Measurements from ENCODE around the gene IL21R. TPM values are rescaled to one million over a fixed set of nuclear protein-coding genes. Genes with fewer than 3 reads are reported as not detected.

The IL21R gene
- total and polyA plus RNA-seq, 10 of the 15 experiments (the other 5 are each of a cell fraction or from before 2014, with no cell fraction given) = 5.3 to 138 (median 82.5) TPM

DNA sequence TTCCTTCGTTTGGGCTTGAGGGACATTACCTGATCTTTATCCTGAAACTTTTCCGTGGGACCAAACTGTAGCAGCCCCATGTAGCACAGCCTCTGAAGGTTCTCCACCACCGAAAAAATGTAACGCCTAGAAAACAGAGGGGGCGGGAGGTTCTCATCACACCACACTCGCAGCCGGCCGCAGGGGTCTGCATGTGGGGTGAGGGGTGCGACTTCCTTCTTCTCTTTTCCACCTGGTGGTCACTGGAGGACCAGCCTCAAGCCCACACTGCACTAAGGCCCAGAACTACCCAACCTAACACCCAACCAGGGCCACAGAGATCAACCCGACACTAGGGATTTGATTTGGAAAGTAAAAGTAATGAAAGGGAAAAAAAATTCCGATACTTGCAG is 90.6 kb downstream of the IL21R start (continued):
- TF ChIP-seq, protein P1, sequence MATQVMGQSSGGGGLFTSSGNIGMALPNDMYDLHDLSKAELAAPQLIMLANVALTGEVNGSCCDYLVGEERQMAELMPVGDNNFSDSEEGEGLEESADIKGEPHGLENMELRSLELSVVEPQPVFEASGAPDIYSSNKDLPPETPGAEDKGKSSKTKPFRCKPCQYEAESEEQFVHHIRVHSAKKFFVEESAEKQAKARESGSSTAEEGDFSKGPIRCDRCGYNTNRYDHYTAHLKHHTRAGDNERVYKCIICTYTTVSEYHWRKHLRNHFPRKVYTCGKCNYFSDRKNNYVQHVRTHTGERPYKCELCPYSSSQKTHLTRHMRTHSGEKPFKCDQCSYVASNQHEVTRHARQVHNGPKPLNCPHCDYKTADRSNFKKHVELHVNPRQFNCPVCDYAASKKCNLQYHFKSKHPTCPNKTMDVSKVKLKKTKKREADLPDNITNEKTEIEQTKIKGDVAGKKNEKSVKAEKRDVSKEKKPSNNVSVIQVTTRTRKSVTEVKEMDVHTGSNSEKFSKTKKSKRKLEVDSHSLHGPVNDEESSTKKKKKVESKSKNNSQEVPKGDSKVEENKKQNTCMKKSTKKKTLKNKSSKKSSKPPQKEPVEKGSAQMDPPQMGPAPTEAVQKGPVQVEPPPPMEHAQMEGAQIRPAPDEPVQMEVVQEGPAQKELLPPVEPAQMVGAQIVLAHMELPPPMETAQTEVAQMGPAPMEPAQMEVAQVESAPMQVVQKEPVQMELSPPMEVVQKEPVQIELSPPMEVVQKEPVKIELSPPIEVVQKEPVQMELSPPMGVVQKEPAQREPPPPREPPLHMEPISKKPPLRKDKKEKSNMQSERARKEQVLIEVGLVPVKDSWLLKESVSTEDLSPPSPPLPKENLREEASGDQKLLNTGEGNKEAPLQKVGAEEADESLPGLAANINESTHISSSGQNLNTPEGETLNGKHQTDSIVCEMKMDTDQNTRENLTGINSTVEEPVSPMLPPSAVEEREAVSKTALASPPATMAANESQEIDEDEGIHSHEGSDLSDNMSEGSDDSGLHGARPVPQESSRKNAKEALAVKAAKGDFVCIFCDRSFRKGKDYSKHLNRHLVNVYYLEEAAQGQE (IDR thresholded peaks at IDR 0.05; ENCODE audit: low read depth, low read length) = no peak
- no peak for TF ChIP-seq TARDBP (IDR thresholded peaks at IDR 0.05; ENCODE audit: borderline replicate concordance)
- TF ChIP-seq SPI1 (IDR thresholded peaks at IDR 0.05; ENCODE audit: borderline replicate concordance, insufficient read depth, low read depth, low read length) = no peak
- TF ChIP-seq, protein P2, sequence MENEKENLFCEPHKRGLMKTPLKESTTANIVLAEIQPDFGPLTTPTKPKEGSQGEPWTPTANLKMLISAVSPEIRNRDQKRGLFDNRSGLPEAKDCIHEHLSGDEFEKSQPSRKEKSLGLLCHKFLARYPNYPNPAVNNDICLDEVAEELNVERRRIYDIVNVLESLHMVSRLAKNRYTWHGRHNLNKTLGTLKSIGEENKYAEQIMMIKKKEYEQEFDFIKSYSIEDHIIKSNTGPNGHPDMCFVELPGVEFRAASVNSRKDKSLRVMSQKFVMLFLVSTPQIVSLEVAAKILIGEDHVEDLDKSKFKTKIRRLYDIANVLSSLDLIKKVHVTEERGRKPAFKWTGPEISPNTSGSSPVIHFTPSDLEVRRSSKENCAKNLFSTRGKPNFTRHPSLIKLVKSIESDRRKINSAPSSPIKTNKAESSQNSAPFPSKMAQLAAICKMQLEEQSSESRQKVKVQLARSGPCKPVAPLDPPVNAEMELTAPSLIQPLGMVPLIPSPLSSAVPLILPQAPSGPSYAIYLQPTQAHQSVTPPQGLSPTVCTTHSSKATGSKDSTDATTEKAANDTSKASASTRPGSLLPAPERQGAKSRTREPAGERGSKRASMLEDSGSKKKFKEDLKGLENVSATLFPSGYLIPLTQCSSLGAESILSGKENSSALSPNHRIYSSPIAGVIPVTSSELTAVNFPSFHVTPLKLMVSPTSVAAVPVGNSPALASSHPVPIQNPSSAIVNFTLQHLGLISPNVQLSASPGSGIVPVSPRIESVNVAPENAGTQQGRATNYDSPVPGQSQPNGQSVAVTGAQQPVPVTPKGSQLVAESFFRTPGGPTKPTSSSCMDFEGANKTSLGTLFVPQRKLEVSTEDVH (IDR thresholded peaks at IDR 0.05; ENCODE audit: low read depth, partially characterized antibody) = no peak
- TF ChIP-seq SIX5 (IDR thresholded peaks at IDR 0.05; ENCODE audit: low read depth, low read length, severe bottlenecking) = no peak
- no peak for TF ChIP-seq NFXL1 (IDR thresholded peaks at IDR 0.05; ENCODE audit: borderline replicate concordance)
- no peak for TF ChIP-seq ZNF274 (IDR thresholded peaks at IDR 0.05; ENCODE audit: insufficient read depth, insufficient read length)
